Neuronal stem cell (in vitro differentiated cells): ENCODE measurements around the gene INTS7.

Experiments
- DNase-seq: peaks from one replicate; pipeline ENCODE4 v3.0.0-alpha.2; 2013; ENCODE audit warnings: low spot score
- H2AFZ ChIP-seq: one replicate; pipeline ENCODE4 v1.6.1; 2013; ENCODE audit warnings: mild to moderate bottlenecking, low read length, inconsistent platforms
- H2AK5ac ChIP-seq: 2 replicates; pipeline ENCODE4 v1.6.1; 2013; ENCODE audit warnings: low read depth, mild to moderate bottlenecking, inconsistent platforms, low read length, moderate library complexity, mixed read lengths
- H2BK120ac ChIP-seq: 2 replicates; pipeline ENCODE4 v1.6.1; 2013; ENCODE audit warnings: low read depth, mild to moderate bottlenecking, inconsistent platforms, low read length, moderate library complexity, mixed read lengths
- H2BK12ac ChIP-seq: one replicate; pipeline ENCODE4 v1.6.1; 2013; ENCODE audit warnings: low read length, inconsistent platforms
- H2BK15ac ChIP-seq: 2 replicates; pipeline ENCODE4 v1.6.1; 2013; ENCODE audit warnings: mild to moderate bottlenecking, low read length, inconsistent platforms, mixed read lengths
- H2BK5ac ChIP-seq: one replicate; pipeline ENCODE4 v1.6.1; 2013; ENCODE audit warnings: inconsistent platforms, mild to moderate bottlenecking, low read length, moderate library complexity
- H3K14ac ChIP-seq: one replicate; pipeline ENCODE4 v1.6.1; 2013; ENCODE audit warnings: low read length, inconsistent platforms
- H3K18ac ChIP-seq: 2 replicates; pipeline ENCODE4 v1.6.1; 2013; ENCODE audit warnings: low read length, inconsistent platforms
- H3K23ac ChIP-seq: 2 replicates; pipeline ENCODE4 v1.6.1; 2013; ENCODE audit warnings: low read depth, mild to moderate bottlenecking, mixed read lengths, low read length, inconsistent platforms; ENCODE audit not compliant: poor library complexity
- H3K27ac ChIP-seq: replicated peaks from 3 replicates; pipeline ENCODE4 v1.5.1; 2013; ENCODE audit warnings: low read length, inconsistent platforms
- H3K27me3 ChIP-seq, 3 experiments: 2 replicates each; pipeline ENCODE4 v1.6.1; 2013; ENCODE audit warnings: low read length in 3 of 3, mild to moderate bottlenecking in 2 of 3, inconsistent platforms in 1 of 3, low read depth in 1 of 3, mixed read lengths in 1 of 3, moderate library complexity in 1 of 3; ENCODE audit not compliant: control insufficient read depth in 3 of 3, insufficient read depth in 3 of 3
- H3K36me3 ChIP-seq, 2 donors: replicated peaks in 1 of 2; 2 replicates each; pipeline ENCODE4 v1.6.1; 2013; ENCODE audit warnings: low read length in 2 of 2; ENCODE audit not compliant: control insufficient read depth in 2 of 2, insufficient read depth in 2 of 2
- H3K4ac ChIP-seq: 2 replicates; pipeline ENCODE4 v1.6.1; 2013; ENCODE audit warnings: inconsistent platforms, mild to moderate bottlenecking, low read length, moderate library complexity
- H3K4me1 ChIP-seq, 2 donors: 1 replicate in 1 of 2; 2 replicates in 1 of 2; pipeline ENCODE4 v1.6.1; 2013; ENCODE audit warnings: low read length in 2 of 2, low read depth in 1 of 2; ENCODE audit not compliant: control insufficient read depth in 2 of 2, insufficient read depth in 1 of 2
- H3K4me2 ChIP-seq: one replicate; pipeline ENCODE4 v1.6.1; 2013; ENCODE audit warnings: mild to moderate bottlenecking, low read length, inconsistent platforms; ENCODE audit not compliant: insufficient read depth, poor library complexity, severe bottlenecking
- H3K4me3 ChIP-seq, 2 donors: 2 replicates each; pipeline ENCODE4 v1.5.1; 2013; ENCODE audit warnings: low read length in 2 of 2, mild to moderate bottlenecking in 2 of 2, inconsistent platforms in 1 of 2, moderate library complexity in 1 of 2
- H3K79me1 ChIP-seq: one replicate; pipeline ENCODE4 v1.6.1; 2013; ENCODE audit warnings: low read depth, mild to moderate bottlenecking, inconsistent platforms, low read length, moderate library complexity
- H3K9ac ChIP-seq: one replicate; pipeline ENCODE4 v1.6.1; 2013; ENCODE audit warnings: mild to moderate bottlenecking, low read depth, low read length, inconsistent platforms; ENCODE audit not compliant: poor library complexity
- H3K9me3 ChIP-seq, 2 donors: replicated peaks in 1 of 2; 2 replicates each; pipeline versions ENCODE3 to v1.6.1; 2013; ENCODE audit warnings: low read length in 2 of 2, mild to moderate bottlenecking in 2 of 2, inconsistent platforms in 1 of 2, low read depth in 1 of 2, mixed read lengths in 1 of 2, moderate library complexity in 1 of 2; ENCODE audit not compliant: control insufficient read depth in 2 of 2, insufficient read depth in 1 of 2
- H4K8ac ChIP-seq: one replicate; pipeline ENCODE4 v1.6.1; 2013; ENCODE audit warnings: low read depth, mild to moderate bottlenecking, inconsistent platforms, low read length, moderate library complexity
- H4K91ac ChIP-seq: one replicate; pipeline ENCODE4 v1.6.1; 2013; ENCODE audit warnings: low read length, low read depth, mild to moderate bottlenecking, inconsistent platforms; ENCODE audit not compliant: poor library complexity
- WGBS, 2 donors: extraction: QIAGEN DNeasy Blood & Tissue Kit; methylation state at CpG; one replicate each; pipeline ENCODE4 v1.1.7; 2013; ENCODE audit warnings: missing lambda C conversion rate in 2 of 2, mixed read lengths in 1 of 2; ENCODE audit not compliant: insufficient read length in 2 of 2, insufficient replicate concordance in 1 of 2; ENCODE audit errors: extremely low coverage in 2 of 2; 5-methylcytosine and 5-hydroxymethylcytosine counted together

INTS7 gene

GRCh38 chr1:211935448-211935970 is 99.8 kb downstream of the INTS7 start:
- H2AFZ ChIP-seq = no peak overlapping the region
- H2BK120ac ChIP-seq = no peak overlapping the region
- H3K4ac ChIP-seq = no peak overlapping the region
- no peak overlapping the region for H3K23ac ChIP-seq
- no peak overlapping the region for H2AK5ac ChIP-seq
- no peak overlapping the region for H3K27ac ChIP-seq
- no peak overlapping the region for H2BK5ac ChIP-seq
- no peaks in the 10 kb centered on the region for H3K9me3 ChIP-seq
- H4K8ac ChIP-seq = no peak overlapping the region
- H3K4me2 ChIP-seq = no peak overlapping the region
- peaks cover 3 to 7% of the 10 kb centered on the region in 2 donors for H3K4me1 ChIP-seq
- no CpG with 5 or more reads among the region's 6 CpGs for WGBS, 2 donors
- DNase-seq = no peak
- no peak overlapping the region for H3K9ac ChIP-seq
- peaks cover 0 to 5% of the 10 kb centered on the region in 2 donors for H3K36me3 ChIP-seq
- H3K14ac ChIP-seq = no peak overlapping the region
- no peaks in the 10 kb centered on the region for H3K79me1 ChIP-seq
- H4K91ac ChIP-seq = no peak overlapping the region
- H3K18ac ChIP-seq = no peak overlapping the region
- H2BK15ac ChIP-seq = no peak overlapping the region
- H3K27me3 ChIP-seq = no peaks in the 10 kb centered on the region
- no peak overlapping the region for H3K4me3 ChIP-seq
- H2BK12ac ChIP-seq = no peak overlapping the region

- Histone ChIP-seq H3K4me1 (peaks cover 3 to 7% of the 10 kb centered on the region in 2 donors), H3K27ac (no peak overlapping the region), H3K23ac (no peak overlapping the region), H2AFZ (no peak overlapping the region), H3K36me3 (no peaks in the 10 kb centered on the region), H4K8ac (no peak overlapping the region), H2BK15ac (no peak overlapping the region), H2BK120ac (no peak overlapping the region), H3K4me2 (no peak overlapping the region), H4K91ac (no peak overlapping the region), H3K14ac (no peak overlapping the region), H3K27me3 (no peaks in the 10 kb centered on the region), H2BK5ac (no peak overlapping the region), H3K9ac (no peak overlapping the region), H2AK5ac (no peak overlapping the region), H3K4ac (no peak overlapping the region), H3K4me3 (no peak overlapping the region), H2BK12ac (no peak overlapping the region), H3K79me1 (no peaks in the 10 kb centered on the region), H3K18ac (no peak overlapping the region), H3K9me3 (no peaks in the 10 kb centered on the region)
- no CpG with 5 or more reads among the region's 7 CpGs for WGBS, 2 donors
- DNase-seq = no peak
Observed at GRCh38 chr1:211933946-211934714, 101.2 kb downstream of the INTS7 start.

- H3K27ac ChIP-seq = no peak overlapping the region
- H2BK5ac ChIP-seq = no peak overlapping the region
Observed at GRCh38 chr1:211932933-211933254, 102.5 kb downstream of the INTS7 start.

GRCh38 chr1:211932231-211932932 is 103.0 kb downstream of the INTS7 start:
- Histone ChIP-seq H3K18ac (no peak overlapping the region), H3K79me1 (no peaks in the 10 kb centered on the region), H3K14ac (no peak overlapping the region), H4K91ac (no peak overlapping the region), H3K36me3 (no peaks in the 10 kb centered on the region), H3K9me3 (no peaks in the 10 kb centered on the region), H3K4me1 (peaks cover 3 to 7% of the 10 kb centered on the region in 2 donors), H3K9ac (no peak overlapping the region), H2BK120ac (no peak overlapping the region), H3K4me3 (no peak overlapping the region), H3K27ac (no peak overlapping the region), H2AK5ac (no peak overlapping the region), H2AFZ (no peak overlapping the region), H3K23ac (no peak overlapping the region), H3K4ac (no peak overlapping the region), H2BK5ac (no peak overlapping the region), H2BK12ac (no peak overlapping the region), H4K8ac (no peak overlapping the region), H2BK15ac (no peak overlapping the region), H3K27me3 (peaks cover 0 to 3% (median 0%) of the 10 kb centered on the region in 3 experiments), H3K4me2 (no peak overlapping the region)
- WGBS, 2 donors = no CpG with 5 or more reads among the region's 9 CpGs
- DNase-seq = no peak

More at GRCh38 chr1:211932933-211933254, 102.5 kb downstream of the INTS7 start:
- no peak overlapping the region for H2AFZ ChIP-seq
- H3K4ac ChIP-seq = no peak overlapping the region
- H2BK12ac ChIP-seq = no peak overlapping the region
- no peak for DNase-seq
- peaks cover 3 to 7% of the 10 kb centered on the region in 2 donors for H3K4me1 ChIP-seq
- H4K91ac ChIP-seq = no peak overlapping the region
- no peak overlapping the region for H3K18ac ChIP-seq
- no peak overlapping the region for H3K4me3 ChIP-seq
- H3K9ac ChIP-seq = no peak overlapping the region
- no peak overlapping the region for H3K14ac ChIP-seq
- H3K23ac ChIP-seq = no peak overlapping the region
- no peaks in the 10 kb centered on the region for H3K79me1 ChIP-seq
- H2AK5ac ChIP-seq = no peak overlapping the region
- no peaks in the 10 kb centered on the region for H3K36me3 ChIP-seq
- H4K8ac ChIP-seq = no peak overlapping the region
- H3K9me3 ChIP-seq = no peaks in the 10 kb centered on the region
- no peak overlapping the region for H3K4me2 ChIP-seq
- no peak overlapping the region for H2BK15ac ChIP-seq
- H3K27me3 ChIP-seq = peaks cover 0 to 3% (median 0%) of the 10 kb centered on the region in 3 experiments
- no peak overlapping the region for H2BK120ac ChIP-seq
